Duodenal mucosa (tissue), 2 donors: ENCODE data around the gene SHLD3.

Source experiments
- H3K27ac ChIP-seq: one replicate; pipeline ENCODE4 v1.7.0; 2013; ENCODE audit warnings: low read depth, low read length
- H3K27me3 ChIP-seq, 2 donors: one replicate each; pipeline ENCODE4 v1.7.0; 2013; ENCODE audit warnings: low read length in 2 of 2, control low read depth in 1 of 2; ENCODE audit not compliant: insufficient read depth in 2 of 2, control insufficient read depth in 1 of 2
- H3K36me3 ChIP-seq, 2 donors: one replicate each; pipeline ENCODE4 v1.7.0; 2013; ENCODE audit warnings: low read length in 2 of 2, control low read depth in 1 of 2; ENCODE audit not compliant: insufficient read depth in 2 of 2, control insufficient read depth in 1 of 2
- H3K4me1 ChIP-seq, 2 donors: one replicate each; pipeline ENCODE4 v1.7.0; 2013; ENCODE audit warnings: low read length in 2 of 2, control low read depth in 1 of 2; ENCODE audit not compliant: insufficient read depth in 2 of 2, control insufficient read depth in 1 of 2
- H3K4me3 ChIP-seq, 2 donors: one replicate each; pipeline ENCODE4 v1.7.0; 2013; ENCODE audit warnings: low read length in 2 of 2, low read depth in 1 of 2
- H3K9ac ChIP-seq, 2 donors: one replicate each; pipeline ENCODE4 v1.7.0; 2013; ENCODE audit warnings: low read length in 2 of 2, low read depth in 1 of 2
- H3K9me3 ChIP-seq, 2 donors: one replicate each; pipeline ENCODE4 v1.7.0; 2013; ENCODE audit warnings: low read length in 2 of 2, control low read depth in 1 of 2; ENCODE audit not compliant: control insufficient read depth in 1 of 2

Gene SHLD3

DNA sequence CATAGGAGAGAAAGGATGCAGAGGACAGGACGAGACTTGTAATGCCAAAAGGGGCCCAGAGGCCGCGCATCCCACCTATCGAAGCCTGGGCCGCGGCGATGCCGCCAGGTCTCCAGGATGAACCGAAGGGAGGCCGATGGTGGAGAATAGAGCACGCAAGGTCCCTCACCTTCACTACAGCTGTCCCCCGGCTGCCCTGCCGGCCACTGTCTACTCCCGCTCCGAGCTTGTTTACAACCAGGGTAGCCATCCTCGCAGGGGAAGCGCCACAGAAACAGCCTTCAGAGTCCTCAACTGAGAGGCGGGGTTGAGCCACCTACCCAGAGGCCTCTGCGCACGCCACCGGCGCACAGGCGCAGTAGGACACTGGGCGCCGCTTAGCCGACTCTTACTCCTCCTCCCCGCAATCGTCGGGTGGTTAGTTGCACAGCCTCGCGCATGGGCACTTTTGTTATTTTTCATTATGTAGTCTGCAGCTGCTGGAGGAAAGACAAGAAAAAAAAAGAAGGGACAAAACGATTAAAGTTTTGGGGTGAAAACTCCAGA, 729 bp upstream of the SHLD3 start, which contains the start of gene TRIM23:
Gene TRIM23 (minus strand): TSS at position 309 of the 546 bp plus-strand sequence. CDS start 59 bp downstream, at position 250.
- Histone ChIP-seq H3K9ac (peak within 1 kb of the TSS; percentile 86 to 90), H3K27me3 (no peaks in the 10 kb centered on the region), H3K36me3 (peaks cover 0 to under 1% of the 10 kb centered on the region in 2 donors), H3K27ac (peak within 1 kb of the TSS; percentile 69), H3K4me3 (peak within 1 kb of the TSS; percentile 98 to 100), H3K9me3 (no peaks in the 10 kb centered on the region), H3K4me1 (peaks cover 22 to 24% of the 10 kb centered on the region in 2 donors)

DNA sequence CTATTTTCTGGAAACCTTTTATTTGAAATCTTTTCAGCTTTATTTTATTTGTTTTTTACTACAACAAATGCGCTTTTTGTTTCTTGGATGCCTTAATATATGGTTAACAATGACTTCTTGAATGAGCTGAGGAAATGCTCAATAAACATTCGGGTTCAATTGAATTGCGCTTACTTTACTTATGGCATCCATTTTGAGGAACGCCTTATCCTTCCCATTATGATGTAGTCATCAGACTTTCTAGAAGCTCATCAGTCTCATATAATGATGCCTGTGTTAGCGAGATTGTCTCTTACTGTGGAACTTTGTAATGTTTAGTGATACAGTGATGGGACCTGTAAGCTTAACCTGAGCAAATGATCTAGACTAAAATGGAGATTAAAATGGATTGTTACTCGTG, 916 bp downstream of the SHLD3 start:
- H3K36me3 ChIP-seq = peaks cover 8 to 10% of the 10 kb centered on the region in 2 donors
- peaks cover 22 to 24% of the 10 kb centered on the region in 2 donors for H3K4me1 ChIP-seq
- no peaks in the 10 kb centered on the region for H3K27me3 ChIP-seq
- peak overlapping the region in 1 of 2 donors; percentile 70 for H3K9ac ChIP-seq
- no peaks in the 10 kb centered on the region for H3K9me3 ChIP-seq
- H3K27ac ChIP-seq = no peak overlapping the region
- peak overlapping the region; percentile 98 to 100 for H3K4me3 ChIP-seq

DNA sequence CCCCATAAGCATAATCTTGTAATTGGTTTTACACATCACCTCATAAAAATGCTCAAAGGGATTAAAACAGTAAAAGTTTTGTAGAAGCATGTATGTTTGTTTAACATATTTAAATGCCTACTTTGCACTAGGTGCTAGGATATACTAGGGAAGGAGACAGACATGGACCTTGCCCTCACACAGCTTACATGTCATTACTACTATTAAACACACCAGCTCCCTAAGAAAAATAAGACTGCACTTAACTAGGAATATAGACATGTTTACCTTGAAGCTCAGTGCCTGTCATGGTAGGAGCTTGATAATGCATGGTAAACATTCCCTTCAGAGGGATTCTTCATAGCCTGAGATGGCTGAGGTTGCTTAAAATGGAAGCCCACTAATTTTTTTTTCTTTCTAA, 6.2 kb downstream of the SHLD3 start:
- Histone ChIP-seq H3K27me3 (no peaks in the 10 kb centered on the region), H3K4me1 (peaks cover 2 to 4% of the 10 kb centered on the region in 2 donors), H3K4me3 (no peak overlapping the region), H3K36me3 (peaks cover 8 to 12% of the 10 kb centered on the region in 2 donors), H3K27ac (no peak overlapping the region), H3K9ac (no peak overlapping the region), H3K9me3 (no peaks in the 10 kb centered on the region)

DNA sequence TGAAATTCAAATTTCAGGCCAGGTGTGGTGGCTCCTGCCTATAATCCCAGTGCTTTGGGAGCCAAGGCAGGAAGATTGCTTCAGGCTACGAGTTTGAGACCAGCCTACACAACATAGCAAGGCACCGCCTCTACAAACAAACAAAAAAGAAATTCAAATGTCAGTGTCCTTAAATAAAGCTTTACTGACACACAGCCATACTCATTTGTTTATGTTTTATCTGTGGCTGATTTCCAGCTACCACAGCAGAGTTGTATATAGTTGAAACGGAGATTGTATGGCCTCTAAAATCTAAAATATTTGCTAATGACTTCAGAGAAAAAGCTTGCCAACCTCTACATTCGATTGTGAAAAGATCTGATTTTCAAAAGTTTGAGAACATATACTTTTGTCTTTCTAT, 15.4 kb downstream of the SHLD3 start:
- Histone ChIP-seq H3K27ac (no peak overlapping the region), H3K36me3 (peaks cover 13 to 17% of the 10 kb centered on the region in 2 donors), H3K4me3 (no peak overlapping the region), H3K9ac (no peak overlapping the region), H3K27me3 (no peaks in the 10 kb centered on the region), H3K4me1 (no peaks in the 10 kb centered on the region), H3K9me3 (no peaks in the 10 kb centered on the region)

DNA sequence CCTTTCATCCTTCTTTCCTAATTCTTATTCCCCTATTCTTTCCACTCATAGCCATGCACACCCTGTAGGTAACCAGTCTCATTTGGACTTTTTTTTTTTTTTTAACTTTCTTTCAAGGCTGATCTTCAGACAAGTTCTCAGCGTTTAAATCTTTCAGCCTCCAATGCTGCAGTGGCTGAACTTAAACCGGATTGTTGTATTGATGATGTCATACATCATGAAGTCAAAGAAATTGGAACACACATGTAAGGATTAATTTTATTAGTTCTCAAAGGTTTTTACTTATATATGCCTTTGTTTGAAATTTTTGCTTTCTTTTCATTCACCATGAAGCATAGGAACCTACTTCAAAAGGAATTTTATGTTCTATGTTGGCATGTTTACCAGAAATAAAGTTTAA, 22.1 kb downstream of the SHLD3 start:
- H3K27me3 ChIP-seq = no peaks in the 10 kb centered on the region
- no peak overlapping the region for H3K4me3 ChIP-seq
- H3K9me3 ChIP-seq = no peaks in the 10 kb centered on the region
- H3K36me3 ChIP-seq = peaks cover 0 to 14% of the 10 kb centered on the region in 2 donors
- no peak overlapping the region for H3K27ac ChIP-seq
- no peak overlapping the region for H3K9ac ChIP-seq
- no peaks in the 10 kb centered on the region for H3K4me1 ChIP-seq

DNA sequence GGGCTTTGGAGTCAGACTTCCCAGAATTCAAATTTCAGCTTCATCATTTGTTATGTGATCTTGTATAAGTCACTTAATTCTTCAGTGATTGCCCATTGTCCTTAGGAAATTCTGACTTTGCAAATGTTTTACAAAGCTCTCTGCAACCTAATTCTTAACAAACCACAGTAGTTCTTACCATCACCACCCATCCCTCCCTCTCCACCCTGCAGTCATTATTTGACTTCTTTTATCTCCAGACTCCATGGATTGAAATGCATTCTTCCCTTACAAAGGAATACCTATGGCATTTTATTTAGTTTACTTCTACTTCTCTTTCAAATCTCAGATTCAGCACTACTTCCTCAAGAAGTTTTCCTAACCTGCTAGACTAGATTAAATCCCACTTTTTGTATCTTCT, 23.1 kb downstream of the SHLD3 start:
- Histone ChIP-seq H3K9me3 (no peaks in the 10 kb centered on the region), H3K4me3 (no peak overlapping the region), H3K27me3 (no peaks in the 10 kb centered on the region), H3K4me1 (no peaks in the 10 kb centered on the region), H3K27ac (no peak overlapping the region), H3K36me3 (peaks cover 0 to 14% of the 10 kb centered on the region in 2 donors), H3K9ac (no peak overlapping the region)

DNA sequence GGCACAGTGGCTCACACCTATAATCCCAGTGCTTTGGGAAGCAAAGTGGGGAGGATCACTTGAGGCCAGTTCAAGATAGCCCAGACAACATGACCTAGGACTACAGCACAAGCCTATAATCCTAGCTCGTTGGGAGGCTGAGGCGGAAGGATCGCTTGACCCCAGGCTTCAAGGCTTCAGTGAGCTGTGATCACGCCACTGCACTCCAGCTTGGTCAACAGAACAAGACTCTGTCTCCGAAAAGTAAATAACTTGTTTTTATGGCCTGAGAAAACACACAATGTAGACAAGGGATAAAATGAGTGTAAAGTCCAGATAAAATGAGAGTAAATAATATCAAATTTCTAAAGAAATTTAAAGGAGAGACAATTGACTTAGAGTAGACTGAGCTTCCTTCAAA, 26.3 kb downstream of the SHLD3 start:
- Histone ChIP-seq H3K27me3 (no peaks in the 10 kb centered on the region), H3K4me1 (no peaks in the 10 kb centered on the region), H3K9ac (no peak overlapping the region), H3K36me3 (peaks cover 5 to 14% of the 10 kb centered on the region in 2 donors), H3K4me3 (no peak overlapping the region), H3K27ac (no peak overlapping the region), H3K9me3 (no peaks in the 10 kb centered on the region)

DNA sequence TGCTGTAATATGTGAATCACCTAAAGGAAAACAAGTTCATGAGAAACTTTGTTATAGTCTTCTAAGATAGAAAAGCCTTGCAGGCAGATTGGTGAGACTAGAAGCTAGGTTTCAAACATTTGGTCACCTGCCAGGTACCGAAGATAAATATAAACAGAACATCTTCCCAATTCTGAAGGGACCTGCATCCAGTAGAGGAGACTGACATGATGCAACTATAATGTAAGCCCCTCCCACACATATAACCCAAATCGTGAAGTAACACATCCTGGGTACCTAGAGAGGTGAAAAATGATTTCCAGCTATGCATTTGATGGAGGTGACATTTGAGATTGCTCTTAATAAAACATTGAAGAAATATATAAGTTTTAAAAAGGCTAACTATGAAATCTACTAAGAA, 29.9 kb downstream of the SHLD3 start:
- no peak overlapping the region for H3K4me3 ChIP-seq
- no peak overlapping the region for H3K9ac ChIP-seq
- no peaks in the 10 kb centered on the region for H3K9me3 ChIP-seq
- H3K36me3 ChIP-seq = peaks cover 5% of the 10 kb centered on the region in 2 donors
- H3K27me3 ChIP-seq = no peaks in the 10 kb centered on the region
- H3K27ac ChIP-seq = no peak overlapping the region
- no peaks in the 10 kb centered on the region for H3K4me1 ChIP-seq

DNA sequence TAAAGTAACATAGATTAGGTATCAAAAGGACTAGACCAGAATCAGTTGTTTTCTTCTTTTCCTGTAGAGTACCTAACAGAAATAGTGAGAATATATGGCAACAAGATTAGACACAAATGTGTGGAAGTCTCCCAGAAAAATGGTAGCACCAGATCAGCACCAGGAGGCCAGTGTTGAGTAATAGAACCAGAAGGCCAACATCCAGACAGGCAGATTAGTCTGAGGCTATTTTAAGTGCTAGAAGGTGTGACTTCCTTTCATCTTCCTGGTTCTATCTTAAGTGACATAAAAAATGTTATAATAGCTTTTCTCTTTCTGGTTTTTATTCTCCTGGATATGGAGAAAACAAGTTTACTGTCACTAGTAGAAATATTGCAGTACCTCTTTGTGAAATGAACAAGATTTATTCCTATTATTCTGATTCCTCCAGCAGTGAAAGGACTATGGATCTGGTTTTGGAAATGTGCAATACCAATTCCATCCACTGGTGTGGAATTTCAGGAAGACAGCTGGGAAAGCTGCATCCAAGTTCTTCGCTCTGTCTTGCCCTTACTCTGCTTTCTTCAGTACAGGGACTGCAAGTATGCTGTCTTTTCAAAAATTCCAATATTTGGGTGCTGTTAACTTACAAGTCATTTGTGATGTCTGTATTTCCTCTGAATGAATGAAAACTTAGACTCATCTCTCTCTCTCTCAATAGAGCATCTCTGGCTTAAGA, 39.1 kb downstream of the SHLD3 start:
- H3K4me1 ChIP-seq = no peaks in the 10 kb centered on the region
- H3K27me3 ChIP-seq = no peaks in the 10 kb centered on the region
- H3K9me3 ChIP-seq = no peaks in the 10 kb centered on the region
- peaks cover 5 to 9% of the 10 kb centered on the region in 2 donors for H3K36me3 ChIP-seq
- H3K4me3 ChIP-seq = no peak overlapping the region
- H3K9ac ChIP-seq = no peak overlapping the region
- no peak overlapping the region for H3K27ac ChIP-seq

DNA sequence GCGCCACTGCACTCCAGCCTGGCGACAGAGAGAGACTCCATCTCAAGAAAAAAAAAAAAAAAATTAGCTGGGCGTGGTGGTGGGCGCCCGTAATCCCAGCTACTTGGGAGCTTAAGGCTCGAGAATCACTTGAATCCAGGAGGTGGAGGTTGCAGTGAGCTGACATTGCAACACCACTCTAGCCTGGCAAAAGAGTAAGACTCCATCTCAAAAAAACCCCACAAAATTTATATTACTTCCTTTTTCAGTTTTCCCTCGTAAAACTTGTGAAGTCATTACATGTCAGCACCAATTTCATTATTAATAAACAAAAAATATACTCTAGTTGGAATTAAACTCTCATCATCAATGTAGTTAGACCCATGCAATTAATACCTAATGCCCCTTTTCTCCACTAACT, 43.9 kb downstream of the SHLD3 start:
- no peak overlapping the region for H3K4me3 ChIP-seq
- no peaks in the 10 kb centered on the region for H3K4me1 ChIP-seq
- H3K36me3 ChIP-seq = peaks cover 0 to 3% of the 10 kb centered on the region in 2 donors
- no peaks in the 10 kb centered on the region for H3K27me3 ChIP-seq
- H3K9ac ChIP-seq = no peak overlapping the region
- H3K27ac ChIP-seq = no peak overlapping the region
- no peaks in the 10 kb centered on the region for H3K9me3 ChIP-seq
